Gastroesophageal sphincter (tissue), 3 donors: ENCODE measurements around the gene TP63.

Experiments
- EP300 ChIP-seq: sonication (generic); formaldehyde crosslinking; IDR thresholded peaks from one replicate; pipeline ENCODE4 v1.6.1; 2017; ENCODE audit warnings: antibody characterized with exemption, mild to moderate bottlenecking
- POLR2AphosphoS5 ChIP-seq: sonication (generic); formaldehyde crosslinking; IDR thresholded peaks from one replicate; pipeline ENCODE4 v1.6.1; 2017; ENCODE audit warnings: antibody characterized with exemption
- TF ChIP-seq, protein P1 (sequence below), 4 experiments: fragments of 200-600 bp in 2 of 4; fragments of 450-650 bp in 2 of 4; sonication (generic) in 1 of 4; IDR thresholded peaks; one replicate each; pipeline ENCODE4 v1.5.1; 2017 to 2019; ENCODE audit warnings: antibody characterized with exemption in 4 of 4, mild to moderate bottlenecking in 2 of 4, moderate library complexity in 2 of 4

DNA sequence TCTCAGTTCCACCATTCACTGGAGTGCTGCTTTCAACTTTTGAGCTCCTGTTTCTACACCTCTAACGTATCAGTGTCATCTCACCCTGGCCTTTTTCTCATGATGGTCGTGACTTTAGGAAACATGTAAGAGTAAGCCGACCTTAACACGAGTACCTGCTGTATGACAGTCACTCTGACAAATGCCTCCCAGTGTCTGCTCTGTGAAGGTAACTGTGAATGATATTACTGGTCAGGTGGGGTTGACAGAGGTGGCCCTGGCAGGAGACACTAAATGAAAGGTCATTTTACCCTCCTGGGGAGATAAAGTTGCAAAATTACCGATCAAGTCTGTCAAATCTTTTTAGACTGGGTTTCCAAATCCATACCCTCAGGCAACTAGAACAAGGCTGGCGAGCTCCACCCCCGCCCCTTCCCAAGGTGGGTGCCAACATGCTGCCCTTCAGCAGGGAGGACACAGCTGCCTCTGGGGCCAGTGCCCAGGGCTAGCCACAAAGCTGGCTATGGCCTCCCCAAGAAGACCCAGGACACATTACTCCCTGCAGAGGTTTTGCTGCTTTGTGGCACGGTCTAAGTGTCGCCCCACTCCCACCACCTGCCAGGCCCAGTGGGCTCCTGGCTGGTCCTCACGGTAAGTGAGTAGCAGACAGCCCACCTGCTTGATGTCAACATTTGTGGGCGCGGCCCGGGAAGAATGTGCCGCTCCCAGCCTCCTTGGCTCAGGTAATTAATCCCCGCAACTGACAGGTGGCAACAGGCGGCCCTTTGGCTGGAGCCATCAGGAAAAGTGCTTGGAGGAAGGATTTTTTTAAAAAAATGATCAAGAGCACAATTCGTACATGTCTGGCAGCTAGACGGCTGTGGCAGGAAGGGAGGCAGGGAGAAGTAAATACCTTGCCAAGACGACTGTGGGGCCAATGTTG lies 211.8 kb downstream of the TP63 start:
- TF ChIP-seq, protein P1, sequence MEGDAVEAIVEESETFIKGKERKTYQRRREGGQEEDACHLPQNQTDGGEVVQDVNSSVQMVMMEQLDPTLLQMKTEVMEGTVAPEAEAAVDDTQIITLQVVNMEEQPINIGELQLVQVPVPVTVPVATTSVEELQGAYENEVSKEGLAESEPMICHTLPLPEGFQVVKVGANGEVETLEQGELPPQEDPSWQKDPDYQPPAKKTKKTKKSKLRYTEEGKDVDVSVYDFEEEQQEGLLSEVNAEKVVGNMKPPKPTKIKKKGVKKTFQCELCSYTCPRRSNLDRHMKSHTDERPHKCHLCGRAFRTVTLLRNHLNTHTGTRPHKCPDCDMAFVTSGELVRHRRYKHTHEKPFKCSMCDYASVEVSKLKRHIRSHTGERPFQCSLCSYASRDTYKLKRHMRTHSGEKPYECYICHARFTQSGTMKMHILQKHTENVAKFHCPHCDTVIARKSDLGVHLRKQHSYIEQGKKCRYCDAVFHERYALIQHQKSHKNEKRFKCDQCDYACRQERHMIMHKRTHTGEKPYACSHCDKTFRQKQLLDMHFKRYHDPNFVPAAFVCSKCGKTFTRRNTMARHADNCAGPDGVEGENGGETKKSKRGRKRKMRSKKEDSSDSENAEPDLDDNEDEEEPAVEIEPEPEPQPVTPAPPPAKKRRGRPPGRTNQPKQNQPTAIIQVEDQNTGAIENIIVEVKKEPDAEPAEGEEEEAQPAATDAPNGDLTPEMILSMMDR (IDR thresholded peaks at IDR 0.05), result no peak
- no peak for TF ChIP-seq POLR2AphosphoS5
- no peak for TF ChIP-seq EP300
